DMS53 (cell line): ENCODE data around the gene SMYD2.
"Not testable (repeated sequence)": the region's sequence is repeated elsewhere in the genome, so short reads cannot be mapped to it uniquely, and the experiment has no call there.

Source experiments
- DNase-seq: peaks from one replicate; lab custom pipeline; 2025; lab: John Stamatoyannopoulos, UW

The SMYD2 gene

DNA sequence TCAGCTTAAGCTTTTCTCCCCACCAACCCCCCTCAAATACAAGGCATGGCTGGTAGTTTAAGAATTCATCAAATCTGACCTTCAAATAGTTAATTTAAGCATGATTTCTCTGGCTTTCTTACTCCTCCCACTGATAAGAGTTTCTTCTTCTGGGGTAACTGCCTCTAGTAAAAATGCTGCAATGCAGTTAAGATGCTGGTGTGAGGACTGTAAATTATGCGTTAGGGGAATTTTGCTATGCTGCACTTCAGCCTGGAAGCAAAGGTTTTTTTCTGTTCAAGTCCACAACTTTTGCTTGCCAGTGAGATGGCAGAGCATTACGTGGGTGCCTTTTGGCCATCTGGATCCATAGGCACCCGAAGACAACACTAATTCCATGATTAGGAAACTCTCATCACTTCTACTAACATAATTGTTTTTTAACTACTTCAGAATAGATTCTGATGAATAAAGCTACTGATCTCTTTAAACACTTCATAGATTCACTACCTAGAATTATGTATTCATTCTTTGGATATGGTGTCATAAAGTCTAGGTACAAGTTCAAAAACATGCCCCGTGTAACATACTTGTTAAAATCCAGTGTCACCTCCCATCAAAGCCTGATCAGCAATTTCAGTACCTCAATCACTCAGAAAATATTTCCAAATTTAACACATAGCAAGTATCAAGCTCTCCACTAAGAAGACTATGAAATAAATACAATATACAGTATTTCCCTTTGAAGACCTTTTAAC, 8.8 kb upstream of the SMYD2 start:
- no peak for DNase-seq

- no peak for DNase-seq
These were observed 7.9 kb upstream of the SMYD2 start for GRCh38 chr1:214272964-214273533.

DNA sequence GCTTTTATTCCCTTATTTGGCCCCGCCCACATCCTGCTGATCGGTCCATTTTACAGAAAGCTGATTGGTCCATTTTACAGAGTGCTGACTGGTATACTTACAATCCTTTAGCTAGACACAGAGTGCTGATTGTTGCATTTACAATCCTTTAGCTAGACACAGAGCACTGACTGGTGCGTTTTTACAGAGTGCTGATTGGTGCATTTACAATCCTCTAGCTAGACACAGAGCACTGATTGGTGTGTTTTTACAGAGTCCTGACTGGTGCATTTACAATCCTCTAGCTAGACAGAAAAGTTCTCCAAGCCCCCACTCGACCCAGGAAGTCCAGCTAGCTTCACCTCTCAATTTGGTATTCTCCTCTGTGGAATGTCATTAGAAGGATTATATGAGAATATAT, 5.3 kb upstream of the SMYD2 start:
- DNase-seq = not testable (repeated sequence)

GRCh38 chr1:214276786-214277185, 4.2 kb upstream of the SMYD2 start:
- DNase-seq = no peak

- no peak for DNase-seq
These were observed 3.0 kb upstream of the SMYD2 start for GRCh38 chr1:214277704-214278635.

- DNase-seq = peak; percentile 82
These were observed 456 bp upstream of the SMYD2 start for GRCh38 chr1:214280386-214281020.

DNA sequence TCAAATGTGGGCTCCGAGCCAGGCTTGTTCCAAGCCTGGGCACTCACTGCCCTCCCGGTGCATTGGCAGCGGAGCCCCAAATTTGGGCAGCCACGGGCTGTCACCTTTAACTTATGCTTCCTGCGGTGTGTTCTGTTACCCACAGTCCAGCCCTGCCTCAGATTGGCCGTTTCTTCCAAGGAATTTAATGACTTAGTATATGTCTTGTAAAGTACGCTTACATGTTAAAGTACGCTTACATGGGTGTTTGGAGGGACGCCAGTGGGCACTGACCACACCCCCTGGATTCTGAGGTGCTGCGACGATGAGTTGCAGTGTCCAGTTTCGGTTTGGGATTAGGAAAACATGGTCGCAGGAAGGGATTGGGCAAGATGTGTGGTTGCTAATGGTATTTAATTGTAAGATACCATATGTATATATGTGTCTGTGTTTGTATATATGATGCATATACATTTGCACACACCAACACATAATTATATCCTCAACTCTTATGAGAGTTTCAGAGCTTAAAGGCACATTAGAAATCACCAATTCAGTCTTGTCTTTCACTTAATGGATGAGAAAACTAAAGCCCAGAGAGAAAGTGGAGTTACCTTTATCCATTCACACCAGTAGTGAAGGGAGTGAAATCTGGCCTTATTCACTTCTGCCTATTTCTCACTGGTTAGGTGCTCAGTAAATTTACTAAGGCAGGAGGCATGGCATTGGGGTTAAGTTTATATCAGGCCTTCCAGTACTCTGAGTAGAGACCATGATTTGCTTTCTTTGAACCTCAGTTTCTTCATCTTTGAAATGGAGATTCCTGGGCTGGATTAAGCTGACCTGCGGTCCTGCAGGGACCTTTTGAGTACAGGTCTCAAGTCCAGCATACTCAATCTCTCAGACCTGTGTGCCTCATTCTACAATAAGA, 1.0 kb downstream of the SMYD2 start:
- peak; percentile 74 for DNase-seq

GRCh38 chr1:214282630-214283242, 1.8 kb downstream of the SMYD2 start:
- DNase-seq = no peak

DNA sequence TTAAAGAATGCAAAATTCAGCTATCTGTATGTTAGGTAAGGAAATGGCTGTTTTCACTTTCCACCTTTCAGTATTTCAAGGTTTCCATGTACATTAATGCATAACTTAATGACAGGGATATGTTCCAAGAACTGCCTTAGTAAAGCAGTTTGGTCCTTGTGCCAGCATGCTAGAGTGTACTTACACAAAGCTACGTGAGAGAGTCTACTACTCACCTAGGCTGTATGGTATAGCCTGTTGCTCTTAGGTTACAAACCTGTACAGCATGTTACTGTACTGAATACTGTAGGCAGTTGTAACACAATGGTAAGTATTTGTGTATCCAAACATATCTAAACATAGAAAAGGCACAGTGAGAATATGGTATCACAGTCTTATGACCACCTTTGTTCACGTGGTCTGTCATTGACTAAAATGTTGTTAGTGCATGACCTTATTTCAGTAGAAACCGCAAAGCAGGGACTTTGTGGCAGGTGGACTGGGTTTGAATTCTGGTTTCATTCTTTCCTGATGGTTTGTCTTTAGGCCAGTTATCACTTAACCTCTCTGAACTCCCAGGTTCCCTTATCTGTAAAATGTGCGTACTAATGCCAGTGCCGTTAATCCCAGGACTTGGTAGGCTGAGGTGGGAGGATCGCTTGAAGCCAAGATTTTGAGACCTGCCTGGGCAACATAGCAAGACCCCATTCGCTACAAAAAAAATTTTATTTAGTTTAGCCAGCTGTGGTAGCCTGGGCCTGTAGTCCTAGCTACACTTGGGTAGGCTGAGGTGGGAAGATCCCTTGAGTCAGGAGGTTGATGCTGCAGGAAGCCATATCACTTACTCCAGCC, 4.9 kb downstream of the SMYD2 start:
- DNase-seq = no peak

GRCh38 chr1:214287884-214288283, 6.9 kb downstream of the SMYD2 start:
- no peak for DNase-seq

GRCh38 chr1:214289574-214290272, 8.8 kb downstream of the SMYD2 start:
- no peak for DNase-seq

DNA sequence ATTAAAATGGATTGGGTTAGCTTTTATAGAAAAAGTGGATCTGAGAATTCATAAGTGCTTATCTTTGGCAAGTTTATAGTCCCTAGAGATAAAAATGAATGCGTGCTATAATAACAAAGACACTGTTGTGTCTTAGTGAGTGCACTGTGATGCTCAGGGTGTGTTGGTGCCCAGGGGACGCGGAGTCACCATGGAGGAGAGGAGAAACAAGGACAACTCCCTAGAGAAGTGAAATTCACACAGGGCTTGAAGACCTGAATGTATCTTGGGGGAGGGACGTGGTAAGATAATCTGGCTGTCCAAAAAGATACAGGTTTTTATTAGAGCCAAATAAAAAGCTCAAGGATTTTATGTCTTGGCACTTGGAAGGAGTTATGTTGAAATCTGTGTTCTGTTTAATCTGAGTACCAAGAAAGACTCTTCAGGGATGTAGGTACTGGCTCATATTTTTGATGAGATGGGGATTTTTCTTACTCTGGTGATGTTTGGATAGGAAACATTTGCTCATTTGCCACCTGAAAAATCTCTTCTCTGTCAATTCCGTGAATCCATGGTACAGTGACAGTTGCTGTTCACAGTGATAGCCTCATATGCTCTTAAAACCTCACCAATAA, 9.6 kb downstream of the SMYD2 start:
- DNase-seq = no peak

GRCh38 chr1:214292322-214292721, 11.4 kb downstream of the SMYD2 start:
- DNase-seq = no peak

- no peak for DNase-seq
These were observed 15.0 kb downstream of the SMYD2 start for GRCh38 chr1:214295934-214296333.

DNA sequence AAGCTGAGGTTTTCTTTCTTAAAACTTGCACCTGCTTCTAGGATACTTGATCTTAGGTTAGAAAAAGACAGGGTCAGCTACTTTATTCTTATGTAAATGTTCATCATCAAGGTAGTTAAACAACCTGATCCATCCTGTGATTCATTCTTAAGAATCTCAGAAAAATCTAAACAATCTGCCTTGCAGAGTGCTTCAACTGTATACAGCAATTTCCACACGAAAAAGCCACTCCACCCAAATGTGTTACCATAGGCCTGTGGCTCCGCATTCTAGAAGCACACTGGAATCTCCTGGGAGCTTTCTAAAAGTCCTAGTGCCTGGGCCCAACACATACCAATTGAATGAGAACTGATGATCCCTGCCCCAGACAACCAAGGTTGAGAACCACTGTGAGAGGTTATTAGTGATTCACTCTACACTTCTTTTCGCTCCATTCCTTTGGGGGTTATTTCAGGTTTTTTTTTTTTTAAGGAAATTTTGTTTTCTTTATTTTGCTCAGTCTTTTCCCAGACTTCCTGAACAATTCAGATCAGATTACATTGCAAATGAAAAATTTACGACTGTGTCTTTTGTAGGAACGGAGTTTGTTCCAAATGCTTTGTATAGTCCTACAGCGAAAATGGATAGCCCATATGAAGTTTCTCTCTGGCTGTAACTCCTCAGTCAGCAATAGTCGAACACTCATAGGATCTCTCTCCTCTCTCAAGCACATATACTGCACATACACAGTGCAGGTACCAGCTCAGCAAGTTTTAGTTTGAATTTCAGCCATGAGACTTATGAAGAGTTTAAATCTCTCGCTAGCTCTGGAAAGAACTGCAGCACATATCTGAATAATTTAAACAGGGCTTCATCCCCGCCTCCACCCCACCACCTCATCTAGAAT, 16.1 kb downstream of the SMYD2 start:
- DNase-seq = no peak

DNA sequence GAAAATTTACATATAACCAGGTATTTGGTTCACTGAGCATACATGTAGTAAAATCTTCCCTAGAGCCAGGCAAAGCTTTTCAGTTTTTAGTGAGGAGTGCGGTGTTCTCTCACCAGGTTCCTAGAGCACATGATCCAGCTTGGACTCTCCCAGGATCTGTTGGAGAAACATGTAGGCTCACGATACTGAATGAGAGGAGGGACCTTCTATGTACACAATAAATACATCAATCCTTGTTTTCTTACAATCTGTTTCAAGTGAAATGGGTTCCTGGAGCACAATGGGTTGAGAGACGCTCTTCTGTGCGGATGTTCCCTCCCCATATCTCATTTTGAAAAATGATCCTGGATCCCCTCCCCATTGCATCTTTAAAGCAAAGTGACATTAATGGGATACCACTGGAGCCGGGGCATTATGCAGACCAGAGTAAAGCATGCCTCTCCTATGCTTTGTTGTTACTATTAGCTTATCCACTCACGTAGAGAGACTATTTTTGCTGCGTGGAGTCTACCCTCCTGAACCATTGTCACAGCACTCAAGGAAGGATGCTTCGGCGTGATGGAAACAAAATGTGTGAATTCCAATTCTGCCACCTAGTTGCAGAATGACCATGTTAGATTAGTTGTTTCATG, 19.3 kb downstream of the SMYD2 start:
- no peak for DNase-seq

- no peak for DNase-seq
These were observed 20.6 kb downstream of the SMYD2 start for GRCh38 chr1:214301526-214301925.
